Esophagus squamous epithelium (tissue), 5 donors: ENCODE results near the gene TRMT2A. TPM values are rescaled to one million over a fixed set of nuclear protein-coding genes. Genes with fewer than 3 reads are reported as not detected.

ENCODE experiments used
- DNase-seq: peaks from one replicate; lab custom pipeline; 2025; lab: John Stamatoyannopoulos, UW
- H3K27ac ChIP-seq, 4 donors: fragments of 200-600 bp; sonication (generic); one replicate each; pipeline ENCODE4 v1.5.1; 2016 to 2019; ENCODE audit warnings: mild to moderate bottlenecking in 1 of 4
- H3K27me3 ChIP-seq, 4 donors: fragments of 200-600 bp; sonication (generic); 1 replicate in 3 of 4; 2 replicates in 1 of 4; pipeline versions ENCODE4 v1.5.1 to v1.6.0; 2017 to 2021; ENCODE audit warnings: antibody characterized with exemption in 1 of 4
- H3K36me3 ChIP-seq, 3 donors: fragments of 200-600 bp; sonication (generic); one replicate each; pipeline ENCODE4 v1.5.1; 2016 to 2019
- H3K4me1 ChIP-seq, 3 donors: fragments of 200-600 bp; sonication (generic); one replicate each; pipeline ENCODE4 v1.5.1; 2017 to 2019
- H3K4me3 ChIP-seq, 4 donors: fragments of 200-600 bp; sonication (generic); 1 replicate in 3 of 4; 2 replicates in 1 of 4; pipeline ENCODE4 v1.5.1; 2016 to 2019; ENCODE audit warnings: mild to moderate bottlenecking in 2 of 4, moderate library complexity in 1 of 4
- H3K9me3 ChIP-seq, 3 donors: fragments of 200-600 bp; sonication (generic); one replicate each; pipeline ENCODE4 v1.5.1; 2016 to 2019
- POLR2A ChIP-seq, 4 donors: fragments of 450-650 bp; IDR thresholded peaks; one replicate each; pipeline ENCODE4 v1.6.1; 2017; ENCODE audit warnings: antibody characterized with exemption in 4 of 4, mild to moderate bottlenecking in 4 of 4, moderate library complexity in 3 of 4
- WGBS, 2 donors: methylation state at CpG; one replicate each; pipeline ENCODE4 v1.1.5; 2018; 5-methylcytosine and 5-hydroxymethylcytosine counted together
- intact Hi-C: fragments of 100-400 bp; cut with DNase I; formaldehyde crosslinking; loops from one replicate; pipeline ENCODE4 v1.15.0; 2022
- total RNA-seq, 4 donors: library from RNA; depleted of rRNA; stranded (reverse); fragments of >200 nt; gene quantifications; one replicate each; pipeline ENCODE4 v1.1.0, GENCODE V29; 2016
- TF ChIP-seq, protein P1 (sequence below), 6 experiments: fragments of 450-650 bp in 4 of 6; fragments of 200-600 bp in 2 of 6; sonication (generic) in 2 of 6; IDR thresholded peaks; one replicate each; pipeline ENCODE4 v1.5.1; 2016 to 2019; ENCODE audit warnings: antibody characterized with exemption in 6 of 6, mild to moderate bottlenecking in 4 of 6, moderate library complexity in 4 of 6
- donor health status: DM: yes; HTN: yes; CAD: no.

TRMT2A gene
- total RNA-seq, 4 donors from 2014 or later, result 30.9 to 58.6 (median 41.3) TPM

GRCh38 chr22:20113551-20114310 is 3.3 kb downstream of the TRMT2A start:
- Histone ChIP-seq H3K36me3 (peaks cover 15 to 73% (median 25%) of the 10 kb centered on the region in 3 donors), H3K4me1 (peaks cover 20 to 45% (median 25%) of the 10 kb centered on the region in 3 donors), H3K27ac (no peak overlapping the region), H3K9me3 (no peaks in the 10 kb centered on the region), H3K27me3 (no peaks in the 10 kb centered on the region), H3K4me3 (no peak overlapping the region)
- intact Hi-C loops, result loop anchor here (10.0 kb wide), 2 partner anchors 89 to 139 kb away; partner anchors contain the start of gene TANGO2
- no peak for DNase-seq
- TF ChIP-seq, protein P1, sequence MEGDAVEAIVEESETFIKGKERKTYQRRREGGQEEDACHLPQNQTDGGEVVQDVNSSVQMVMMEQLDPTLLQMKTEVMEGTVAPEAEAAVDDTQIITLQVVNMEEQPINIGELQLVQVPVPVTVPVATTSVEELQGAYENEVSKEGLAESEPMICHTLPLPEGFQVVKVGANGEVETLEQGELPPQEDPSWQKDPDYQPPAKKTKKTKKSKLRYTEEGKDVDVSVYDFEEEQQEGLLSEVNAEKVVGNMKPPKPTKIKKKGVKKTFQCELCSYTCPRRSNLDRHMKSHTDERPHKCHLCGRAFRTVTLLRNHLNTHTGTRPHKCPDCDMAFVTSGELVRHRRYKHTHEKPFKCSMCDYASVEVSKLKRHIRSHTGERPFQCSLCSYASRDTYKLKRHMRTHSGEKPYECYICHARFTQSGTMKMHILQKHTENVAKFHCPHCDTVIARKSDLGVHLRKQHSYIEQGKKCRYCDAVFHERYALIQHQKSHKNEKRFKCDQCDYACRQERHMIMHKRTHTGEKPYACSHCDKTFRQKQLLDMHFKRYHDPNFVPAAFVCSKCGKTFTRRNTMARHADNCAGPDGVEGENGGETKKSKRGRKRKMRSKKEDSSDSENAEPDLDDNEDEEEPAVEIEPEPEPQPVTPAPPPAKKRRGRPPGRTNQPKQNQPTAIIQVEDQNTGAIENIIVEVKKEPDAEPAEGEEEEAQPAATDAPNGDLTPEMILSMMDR (IDR thresholded peaks at IDR 0.05), result no peak
- no peak for TF ChIP-seq POLR2A (IDR thresholded peaks at IDR 0.05)
- WGBS, 2 donors, result 81 to 83% methylated on average over 6 to 8 of the region's 19 CpGs

DNA sequence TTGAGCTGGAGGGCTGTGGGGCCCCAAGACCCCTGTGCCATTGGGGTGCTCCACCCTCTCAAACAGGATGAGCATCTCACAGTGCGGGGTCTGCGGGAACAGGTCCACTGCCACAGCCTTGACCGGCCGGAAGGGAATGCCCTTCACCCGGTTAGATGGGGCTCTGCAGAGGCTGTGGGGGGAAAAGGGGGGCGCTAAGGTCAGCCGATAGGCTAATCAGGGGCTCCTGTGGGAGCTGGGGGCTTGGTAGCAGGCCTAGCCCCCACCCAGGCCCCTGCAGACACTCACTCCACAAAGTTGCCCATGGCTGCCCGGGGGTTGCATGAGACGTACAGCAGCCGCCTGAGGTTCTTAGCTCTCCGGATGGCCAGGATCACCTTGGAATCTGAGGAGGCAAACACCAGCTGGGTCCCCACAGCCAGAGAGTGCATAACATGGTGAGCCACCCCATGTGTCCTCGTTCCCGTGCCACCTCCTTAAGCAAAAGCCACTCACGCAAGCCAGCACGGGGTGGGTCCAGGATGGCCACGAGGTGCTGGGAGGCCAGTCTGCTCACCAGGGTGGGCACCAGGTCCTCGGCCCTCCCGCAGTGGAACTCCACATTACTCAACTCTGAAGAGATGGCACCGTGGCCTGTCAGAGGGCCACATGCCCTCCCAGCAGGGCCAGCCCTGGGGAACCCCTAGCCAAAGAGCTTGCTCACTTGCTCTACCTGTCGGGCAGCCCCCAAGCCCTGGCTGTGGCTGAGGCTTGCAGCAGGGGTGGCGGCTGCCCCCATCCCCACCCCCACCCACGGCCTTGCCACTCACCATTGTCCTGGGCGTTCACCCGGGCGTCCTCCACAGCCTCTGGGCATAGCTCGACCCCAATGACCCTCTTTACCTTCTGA is 4.2 kb downstream of the TRMT2A start:
- Histone ChIP-seq H3K4me1 (peaks cover 11 to 36% (median 16%) of the 10 kb centered on the region in 3 donors), H3K4me3 (no peak overlapping the region), H3K36me3 (peaks cover 24 to 81% (median 28%) of the 10 kb centered on the region in 3 donors), H3K27ac (no peak overlapping the region), H3K27me3 (no peaks in the 10 kb centered on the region), H3K9me3 (no peaks in the 10 kb centered on the region)
- no peak for TF ChIP-seq POLR2A (IDR thresholded peaks at IDR 0.05)
- TF ChIP-seq, protein P1 (IDR thresholded peaks at IDR 0.05), result no peak
- WGBS, 2 donors, result 60 to 84% methylated on average over 1 to 2 of the region's 26 CpGs
- DNase-seq, result no peak
- intact Hi-C loops, result loop anchor here (10.0 kb wide), 2 partner anchors 88 to 138 kb away; partner anchors contain the start of gene TANGO2

DNA sequence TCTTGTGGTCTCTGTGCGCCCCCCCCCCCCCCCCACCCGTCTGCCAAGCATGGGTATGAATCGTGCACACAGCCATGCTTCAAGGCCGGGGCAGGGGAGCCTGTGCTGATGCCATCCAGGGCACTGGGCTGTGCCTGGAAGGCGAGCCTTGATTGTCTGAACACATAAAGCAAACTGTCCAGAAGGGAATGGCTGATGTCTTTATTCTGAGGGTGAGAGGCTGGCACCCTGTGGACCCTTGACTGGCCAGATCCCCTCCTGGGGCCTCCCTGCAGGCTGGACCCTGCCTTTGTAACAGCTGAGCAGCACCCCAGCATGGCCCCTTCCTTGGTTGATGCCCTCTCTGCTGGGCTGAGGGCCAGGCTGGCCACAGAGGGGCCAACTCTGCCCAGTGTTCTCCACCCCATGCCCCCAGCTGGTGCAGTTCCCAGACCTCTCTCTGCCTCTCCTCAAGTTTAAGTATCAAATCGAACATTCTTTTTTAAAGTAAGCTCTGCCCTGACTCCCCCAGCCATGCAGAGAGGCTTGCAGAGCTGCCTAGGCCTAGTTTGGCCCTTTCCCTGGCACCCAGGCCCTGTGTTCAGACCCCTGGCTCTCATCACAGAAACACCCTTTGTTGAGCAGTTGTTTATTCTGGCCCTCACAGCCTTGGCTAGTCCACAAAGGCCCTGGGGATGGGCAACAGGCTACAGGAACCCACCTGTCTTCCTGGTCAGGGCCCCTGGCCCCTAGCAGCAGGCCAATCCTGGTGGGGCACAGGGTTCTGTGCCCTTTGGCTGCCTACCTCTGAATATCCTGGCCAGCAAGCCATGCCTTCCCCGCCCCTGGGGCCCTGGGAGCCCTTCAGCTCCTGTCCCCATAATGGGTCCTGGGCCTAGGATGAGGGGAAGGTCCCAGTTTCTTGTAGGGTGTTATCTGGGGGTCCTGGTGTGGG is 5.1 kb downstream of the TRMT2A start:
- no peak for TF ChIP-seq POLR2A (IDR thresholded peaks at IDR 0.05)
- TF ChIP-seq, protein P1 (IDR thresholded peaks at IDR 0.05), result no peak
- no peak overlapping the region for H3K27ac ChIP-seq
- DNase-seq, result no peak
- H3K4me3 ChIP-seq, result no peak overlapping the region
- peaks cover 11 to 34% (median 14%) of the 10 kb centered on the region in 3 donors for H3K4me1 ChIP-seq
- 42 to 86% methylated on average over 1 of the region's 7 CpGs for WGBS, 2 donors
- intact Hi-C loops, result loop anchor here (10.0 kb wide), 2 partner anchors 87 to 137 kb away; partner anchors contain the start of gene TANGO2
- peaks cover 31 to 90% (median 33%) of the 10 kb centered on the region in 3 donors for H3K36me3 ChIP-seq
- H3K9me3 ChIP-seq, result no peaks in the 10 kb centered on the region
- no peaks in the 10 kb centered on the region for H3K27me3 ChIP-seq

- no peak for DNase-seq
- intact Hi-C loops, result loop anchor here (10.0 kb wide), 2 partner anchors 86 to 136 kb away; partner anchors contain the start of gene TANGO2
- H3K9me3 ChIP-seq, result no peaks in the 10 kb centered on the region
- no peak overlapping the region for H3K4me3 ChIP-seq
- no peaks in the 10 kb centered on the region for H3K27me3 ChIP-seq
- TF ChIP-seq POLR2A (IDR thresholded peaks at IDR 0.05), result no peak
- TF ChIP-seq, protein P1 (IDR thresholded peaks at IDR 0.05), result peak in 3 of 6 experiments; percentile 11 to 33 (median 31)
- H3K27ac ChIP-seq, result no peak overlapping the region
- peaks cover 8 to 28% (median 8%) of the 10 kb centered on the region in 3 donors for H3K4me1 ChIP-seq
- WGBS, 2 donors, result 49 to 57% methylated on average over 9 to 11 of the region's 14 CpGs
- peaks cover 39 to 98% (median 39%) of the 10 kb centered on the region in 3 donors for H3K36me3 ChIP-seq
Measured at GRCh38 chr22:20111045-20111688, 5.9 kb downstream of the TRMT2A start.
